ENCODE measurements around the gene TEX53.

The TEX53 gene

DNA sequence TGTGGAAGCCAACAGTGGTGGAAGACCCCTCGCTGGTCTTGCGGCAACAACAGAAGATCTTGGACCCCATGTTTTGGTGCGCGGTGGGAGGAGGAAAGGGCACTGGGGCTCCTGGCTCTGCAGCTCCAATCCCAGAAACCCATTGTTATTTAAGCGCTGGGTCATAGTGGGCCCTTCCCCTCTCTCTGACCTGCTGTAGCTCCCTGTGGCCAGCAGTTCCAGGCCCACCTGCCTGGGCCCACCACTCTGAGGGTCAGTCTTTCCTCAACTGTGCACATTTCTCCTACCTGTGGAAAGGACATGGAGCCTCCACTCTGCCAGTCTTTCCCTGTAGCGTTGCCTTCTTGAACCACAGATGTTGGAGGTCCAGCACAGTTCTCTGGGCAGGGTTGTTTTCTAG, at the start of gene TEX53:
TEX53 (minus strand) TSS at position 101 of the 400 bp plus-strand sequence; CDS start at position 70, 31 bp downstream.
- TF ChIP-seq, protein P1, sequence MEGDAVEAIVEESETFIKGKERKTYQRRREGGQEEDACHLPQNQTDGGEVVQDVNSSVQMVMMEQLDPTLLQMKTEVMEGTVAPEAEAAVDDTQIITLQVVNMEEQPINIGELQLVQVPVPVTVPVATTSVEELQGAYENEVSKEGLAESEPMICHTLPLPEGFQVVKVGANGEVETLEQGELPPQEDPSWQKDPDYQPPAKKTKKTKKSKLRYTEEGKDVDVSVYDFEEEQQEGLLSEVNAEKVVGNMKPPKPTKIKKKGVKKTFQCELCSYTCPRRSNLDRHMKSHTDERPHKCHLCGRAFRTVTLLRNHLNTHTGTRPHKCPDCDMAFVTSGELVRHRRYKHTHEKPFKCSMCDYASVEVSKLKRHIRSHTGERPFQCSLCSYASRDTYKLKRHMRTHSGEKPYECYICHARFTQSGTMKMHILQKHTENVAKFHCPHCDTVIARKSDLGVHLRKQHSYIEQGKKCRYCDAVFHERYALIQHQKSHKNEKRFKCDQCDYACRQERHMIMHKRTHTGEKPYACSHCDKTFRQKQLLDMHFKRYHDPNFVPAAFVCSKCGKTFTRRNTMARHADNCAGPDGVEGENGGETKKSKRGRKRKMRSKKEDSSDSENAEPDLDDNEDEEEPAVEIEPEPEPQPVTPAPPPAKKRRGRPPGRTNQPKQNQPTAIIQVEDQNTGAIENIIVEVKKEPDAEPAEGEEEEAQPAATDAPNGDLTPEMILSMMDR (IDR thresholded peaks at IDR 0.05; ENCODE audit: low read depth, low read length, missing control alignments), result no peak
- H3K36me3 ChIP-seq (replicated peaks), result no peaks in the 10 kb centered on the region
- no peak within 1 kb of the TSS for H3K4me3 ChIP-seq (ENCODE audit: low read depth, low read length)
- no peak for DNase-seq
- in situ Hi-C loops (cut with HindIII; ENCODE audit: low pct_ligation_motif_present, low sequenced_read_pairs), result no loop called here
- no peaks in the 10 kb centered on the region for H3K27me3 ChIP-seq (replicated peaks)
- no peak within 1 kb of the TSS for H3K27ac ChIP-seq

DNA sequence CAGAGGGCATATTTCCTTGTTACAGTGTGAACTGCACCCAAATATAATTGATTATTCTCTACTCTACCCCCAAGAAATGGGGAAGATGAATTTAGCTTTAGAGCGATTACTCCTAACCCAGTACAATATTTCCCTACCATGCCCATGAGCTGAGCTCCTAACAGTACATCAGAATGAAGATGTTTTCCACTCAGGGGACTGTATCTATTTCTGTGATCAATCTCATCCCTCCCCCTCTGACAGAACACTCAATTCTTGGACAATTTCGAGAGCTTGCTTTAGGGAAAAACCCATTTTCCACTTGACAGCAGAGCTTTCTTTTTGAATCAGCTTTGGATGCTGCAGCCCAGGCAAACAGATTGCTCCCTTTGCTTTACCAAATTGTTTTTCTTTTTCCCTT, 49.1 kb upstream of the TEX53 start:
- in situ Hi-C loops (cut with HindIII; ENCODE audit: low pct_ligation_motif_present, low sequenced_read_pairs), result no loop called here
- no peak for DNase-seq
- H3K36me3 ChIP-seq (replicated peaks), result no peaks in the 10 kb centered on the region
- H3K4me3 ChIP-seq (ENCODE audit: low read depth, low read length), result no peak overlapping the region
- H3K27me3 ChIP-seq (replicated peaks), result no peaks in the 10 kb centered on the region
- no peak overlapping the region for H3K27ac ChIP-seq
- TF ChIP-seq, protein P1 (IDR thresholded peaks at IDR 0.05; ENCODE audit: low read depth, low read length, missing control alignments), result no peak

GRCh38 chr9:114701988-114702387, 44.4 kb upstream of the TEX53 start:
- TF ChIP-seq, protein P1 (IDR thresholded peaks at IDR 0.05; ENCODE audit: low read depth, low read length, missing control alignments), result no peak
- no peak for DNase-seq

GRCh38 chr9:114697951-114698351, 40.3 kb upstream of the TEX53 start:
- in situ Hi-C loops (cut with HindIII; ENCODE audit: low pct_ligation_motif_present, low sequenced_read_pairs), result loop anchor here (25.0 kb wide), 1 partner anchor 314 kb away; no protein-coding TSS in a partner anchor
- Histone ChIP-seq H3K36me3 (replicated peaks) (no peaks in the 10 kb centered on the region), H3K27ac (no peak overlapping the region), H3K27me3 (replicated peaks) (no peaks in the 10 kb centered on the region), H3K4me3 (ENCODE audit: low read depth, low read length) (no peak overlapping the region)
- DNase-seq, result no peak
- TF ChIP-seq, protein P1 (IDR thresholded peaks at IDR 0.05; ENCODE audit: low read depth, low read length, missing control alignments), result no peak

More at GRCh38 chr9:114701988-114702387, 44.4 kb upstream of the TEX53 start:
- in situ Hi-C loops (cut with HindIII; ENCODE audit: low pct_ligation_motif_present, low sequenced_read_pairs), result no loop called here
- Histone ChIP-seq H3K27me3 (replicated peaks) (no peaks in the 10 kb centered on the region), H3K27ac (no peak overlapping the region), H3K4me3 (ENCODE audit: low read depth, low read length) (no peak overlapping the region), H3K36me3 (replicated peaks) (no peaks in the 10 kb centered on the region)

- TF ChIP-seq, protein P1 (IDR thresholded peaks at IDR 0.05; ENCODE audit: low read depth, low read length, missing control alignments), result no peak
- H3K27ac ChIP-seq, result no peak overlapping the region
- no peaks in the 10 kb centered on the region for H3K27me3 ChIP-seq (replicated peaks)
- in situ Hi-C loops (cut with HindIII; ENCODE audit: low pct_ligation_motif_present, low sequenced_read_pairs), result loop anchor here (25.0 kb wide), 1 partner anchor 315 kb away; no protein-coding TSS in a partner anchor
- H3K4me3 ChIP-seq (ENCODE audit: low read depth, low read length), result no peak overlapping the region
- peak; percentile 34 for DNase-seq
- no peaks in the 10 kb centered on the region for H3K36me3 ChIP-seq (replicated peaks)
These were observed 39.4 kb upstream of the TEX53 start for GRCh38 chr9:114696814-114697544.

Measured in brain microvascular endothelial cell (primary cell).